CD4-positive, alpha-beta T cell treated with Interleukin-10 for 1 hour (primary cell): ENCODE measurements around the gene ST6GALNAC3.

ENCODE experiments used
- DNase-seq: peaks from one replicate; pipeline ENCODE4 v3.0.0-alpha.2; 2020

The ST6GALNAC3 gene

GRCh38 chr1:76471536-76471935 is 397.0 kb downstream of the ST6GALNAC3 start:
- DNase-seq, result no peak

GRCh38 chr1:76473591-76473990 is 399.0 kb downstream of the ST6GALNAC3 start:
- DNase-seq, result no peak

- DNase-seq, result no peak
Observed at GRCh38 chr1:76474922-76475321, 400.4 kb downstream of the ST6GALNAC3 start.

GRCh38 chr1:76477156-76477555 is 402.6 kb downstream of the ST6GALNAC3 start:
- DNase-seq, result no peak

GRCh38 chr1:76480827-76481226 is 406.3 kb downstream of the ST6GALNAC3 start:
- no peak for DNase-seq

GRCh38 chr1:76481672-76482071 is 407.1 kb downstream of the ST6GALNAC3 start:
- DNase-seq, result no peak

GRCh38 chr1:76482272-76482671 is 407.7 kb downstream of the ST6GALNAC3 start:
- DNase-seq, result no peak

GRCh38 chr1:76491737-76492136 is 417.2 kb downstream of the ST6GALNAC3 start:
- DNase-seq, result no peak

GRCh38 chr1:76492752-76493430 is 418.3 kb downstream of the ST6GALNAC3 start:
- DNase-seq, result no peak

- no peak for DNase-seq
Observed at GRCh38 chr1:76494807-76495206, 420.3 kb downstream of the ST6GALNAC3 start.

GRCh38 chr1:76496871-76497270 is 422.3 kb downstream of the ST6GALNAC3 start:
- DNase-seq, result no peak

GRCh38 chr1:76500116-76500515 is 425.6 kb downstream of the ST6GALNAC3 start:
- DNase-seq, result no peak

GRCh38 chr1:76501136-76501535 is 426.6 kb downstream of the ST6GALNAC3 start:
- no peak for DNase-seq

- DNase-seq, result no peak
Observed at GRCh38 chr1:76501586-76502219, 427.2 kb downstream of the ST6GALNAC3 start.

- no peak for DNase-seq
Observed at GRCh38 chr1:76503100-76503499, 428.6 kb downstream of the ST6GALNAC3 start.

- no peak for DNase-seq
Observed at GRCh38 chr1:76503736-76504135, 429.2 kb downstream of the ST6GALNAC3 start.

GRCh38 chr1:76507376-76507775 is 432.8 kb downstream of the ST6GALNAC3 start:
- no peak for DNase-seq

- DNase-seq, result no peak
Observed at GRCh38 chr1:76508871-76509270, 434.3 kb downstream of the ST6GALNAC3 start.

GRCh38 chr1:76510672-76511557 is 436.4 kb downstream of the ST6GALNAC3 start:
- DNase-seq, result no peak

- no peak for DNase-seq
Observed at GRCh38 chr1:76511558-76512179, 437.1 kb downstream of the ST6GALNAC3 start.

- DNase-seq, result no peak
Observed at GRCh38 chr1:76530953-76531352, 456.4 kb downstream of the ST6GALNAC3 start.

- no peak for DNase-seq
Observed at GRCh38 chr1:76541618-76542017, 467.1 kb downstream of the ST6GALNAC3 start.

- no peak for DNase-seq
Observed at GRCh38 chr1:76542359-76542758, 467.8 kb downstream of the ST6GALNAC3 start.
